NCI-H1417 treated with DMSO at 0.1 percent for 48 hours (cell line): ENCODE data around the gene ALOXE3.

Experiments used
- DNase-seq: peaks from one replicate; lab custom pipeline; 2025; lab: John Stamatoyannopoulos, UW

ALOXE3 gene

GRCh38 chr17:8048736-8049135, 69.6 kb downstream of the ALOXE3 start:
- DNase-seq = no peak

GRCh38 chr17:8048236-8048635, 70.1 kb downstream of the ALOXE3 start:
- no peak for DNase-seq

GRCh38 chr17:8047769-8048110, 70.6 kb downstream of the ALOXE3 start:
- DNase-seq = no peak

GRCh38 chr17:8046929-8047768, 71.2 kb downstream of the ALOXE3 start:
- no peak for DNase-seq

GRCh38 chr17:8046306-8046928, 71.9 kb downstream of the ALOXE3 start:
- DNase-seq = no peak
